Activated naive CD4-positive, alpha-beta T cell treated with anti-CD3 and anti-CD28 coated beads for 36 hours (primary cell): Measurements from ENCODE around the gene LRRIQ1. TPM values are rescaled to one million over a fixed set of nuclear protein-coding genes. Genes with fewer than 3 reads are reported as not detected.

Experiments used
- CTCF ChIA-PET: fragments of 350-600 bp; sonication (Branson Sonifier 250); formaldehyde crosslinking; loops from one replicate; lab custom pipeline; 2021; ENCODE audit warnings: antibody characterized with exemption; lab: Charles Lee
- DNase-seq: peaks from one replicate; pipeline ENCODE4 v3.0.0-alpha.2; 2020
- H3K27ac Mint-ChIP-seq: one replicate; pipeline ENCODE4 v1.8.0; 2021; ENCODE audit warnings: mild to moderate bottlenecking, mixed read lengths
- H3K27me3 Mint-ChIP-seq: one replicate; pipeline ENCODE4 v1.8.0; 2021; ENCODE audit warnings: low read depth, mixed read lengths
- H3K36me3 Mint-ChIP-seq: one replicate; pipeline ENCODE4 v1.8.0; 2021; ENCODE audit warnings: low read depth, mixed read lengths
- H3K4me1 Mint-ChIP-seq: one replicate; pipeline ENCODE4 v1.8.0; 2021; ENCODE audit warnings: low read depth, mixed read lengths
- H3K4me3 Mint-ChIP-seq: one replicate; pipeline ENCODE4 v1.8.0; 2021; ENCODE audit warnings: mild to moderate bottlenecking, moderate library complexity, mixed read lengths
- H3K9me3 Mint-ChIP-seq: one replicate; pipeline ENCODE4 v1.8.0; 2021; ENCODE audit warnings: mixed read lengths
- intact Hi-C: fragments of 100-400 bp; cut with micrococcal nuclease; formaldehyde crosslinking; loops from one replicate; pipeline ENCODE4 v1.15.1; 2023
- total RNA-seq, 2 experiments: library from RNA; stranded (reverse); gene quantifications; one replicate each; pipeline ENCODE4 v1.2.3, GENCODE V29; 2021

Gene LRRIQ1
- total RNA-seq, 2 experiments from 2014 or later, result not detected

DNA sequence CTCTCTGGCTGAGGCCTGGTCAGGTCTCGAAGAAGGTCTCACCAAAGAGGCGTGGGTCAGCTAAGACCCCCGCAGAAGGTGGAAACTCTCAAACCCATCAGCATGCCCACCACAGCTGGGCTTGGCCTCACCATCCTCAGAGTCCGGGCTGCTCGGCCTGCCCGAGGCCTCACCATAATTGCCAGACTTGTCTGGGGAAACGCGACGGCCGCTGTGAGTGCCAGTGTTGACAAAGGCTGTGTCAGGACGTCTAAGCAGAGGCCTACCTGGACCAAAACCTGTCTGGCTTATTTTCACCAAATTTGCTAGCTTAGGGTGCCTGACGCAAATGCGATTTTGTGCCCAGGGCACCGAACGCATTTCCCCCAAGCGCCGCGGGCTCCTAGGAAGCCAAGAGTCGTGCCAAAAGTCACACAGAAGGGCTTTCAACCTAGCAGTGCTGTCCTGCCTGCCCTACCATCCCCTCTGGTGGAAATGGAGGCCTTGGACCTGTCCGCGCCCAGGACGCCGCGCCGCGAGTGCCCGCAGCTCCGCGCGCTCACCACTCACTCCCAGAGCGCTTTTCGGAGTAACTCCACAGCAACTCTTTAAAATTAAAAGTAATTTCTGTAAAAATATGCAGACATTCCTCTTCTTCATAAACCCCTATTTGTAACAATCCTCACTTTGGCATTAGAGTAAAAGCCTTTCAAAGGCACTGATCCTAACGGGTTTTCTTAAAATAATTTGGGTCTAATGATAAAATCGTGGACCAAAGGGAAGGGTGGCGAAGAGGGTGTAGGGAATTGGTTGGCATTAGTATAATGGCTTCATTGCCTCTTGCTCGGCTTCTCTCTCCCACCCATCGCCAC, 242.7 kb downstream of the LRRIQ1 start:
- no peak overlapping the region for H3K4me3 Mint-ChIP-seq
- H3K27me3 Mint-ChIP-seq, result peaks cover 53% of the 10 kb centered on the region
- CTCF ChIA-PET, result no interaction called here
- H3K27ac Mint-ChIP-seq, result no peak overlapping the region
- intact Hi-C loops, result no loop called here
- H3K9me3 Mint-ChIP-seq, result no peaks in the 10 kb centered on the region
- DNase-seq, result no peak
- H3K4me1 Mint-ChIP-seq, result peaks cover 7% of the 10 kb centered on the region
- no peaks in the 10 kb centered on the region for H3K36me3 Mint-ChIP-seq

DNA sequence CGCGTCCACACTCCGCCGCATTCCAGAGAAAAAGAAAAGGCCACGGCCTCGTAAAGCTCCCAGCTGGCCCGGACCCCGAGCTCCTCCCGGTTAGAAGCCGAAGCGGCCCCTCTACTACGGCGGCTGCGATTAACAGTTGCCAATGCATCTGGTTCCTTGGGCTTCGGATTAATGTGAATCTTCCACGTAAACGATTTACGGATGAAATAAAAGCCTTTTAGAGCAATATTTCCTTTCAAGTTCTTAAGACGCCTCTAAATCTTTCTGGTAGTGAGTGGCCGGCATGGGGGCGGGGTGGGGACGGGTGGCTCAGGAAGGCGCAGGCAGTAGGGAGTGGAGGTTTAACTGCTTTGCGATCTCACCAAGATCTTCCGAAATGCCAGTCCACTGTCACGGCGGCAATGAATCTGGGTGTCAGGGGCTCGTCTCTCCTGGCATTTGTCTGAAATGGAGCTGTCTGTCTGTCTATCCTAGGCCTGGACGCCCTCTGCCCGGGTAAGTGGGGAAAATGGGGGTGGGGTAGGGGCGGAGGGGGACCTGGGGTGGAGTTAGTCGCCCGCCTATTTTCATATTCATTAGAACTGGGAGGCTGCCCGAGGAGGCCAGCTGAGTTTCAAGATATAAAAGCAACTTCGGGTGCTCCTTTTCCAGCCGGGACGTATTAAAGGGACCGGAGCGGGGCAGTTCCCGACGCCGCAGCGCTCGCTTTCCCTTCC, 243.5 kb downstream of the LRRIQ1 start:
- Mint-ChIP-seq H3K27ac (no peak overlapping the region), H3K4me3 (no peak overlapping the region), H3K27me3 (peaks cover 48% of the 10 kb centered on the region), H3K36me3 (no peaks in the 10 kb centered on the region), H3K4me1 (peaks cover 7% of the 10 kb centered on the region), H3K9me3 (no peaks in the 10 kb centered on the region)
- DNase-seq, result peak; percentile 3
- intact Hi-C loops, result no loop called here
- CTCF ChIA-PET, result no interaction called here

DNA sequence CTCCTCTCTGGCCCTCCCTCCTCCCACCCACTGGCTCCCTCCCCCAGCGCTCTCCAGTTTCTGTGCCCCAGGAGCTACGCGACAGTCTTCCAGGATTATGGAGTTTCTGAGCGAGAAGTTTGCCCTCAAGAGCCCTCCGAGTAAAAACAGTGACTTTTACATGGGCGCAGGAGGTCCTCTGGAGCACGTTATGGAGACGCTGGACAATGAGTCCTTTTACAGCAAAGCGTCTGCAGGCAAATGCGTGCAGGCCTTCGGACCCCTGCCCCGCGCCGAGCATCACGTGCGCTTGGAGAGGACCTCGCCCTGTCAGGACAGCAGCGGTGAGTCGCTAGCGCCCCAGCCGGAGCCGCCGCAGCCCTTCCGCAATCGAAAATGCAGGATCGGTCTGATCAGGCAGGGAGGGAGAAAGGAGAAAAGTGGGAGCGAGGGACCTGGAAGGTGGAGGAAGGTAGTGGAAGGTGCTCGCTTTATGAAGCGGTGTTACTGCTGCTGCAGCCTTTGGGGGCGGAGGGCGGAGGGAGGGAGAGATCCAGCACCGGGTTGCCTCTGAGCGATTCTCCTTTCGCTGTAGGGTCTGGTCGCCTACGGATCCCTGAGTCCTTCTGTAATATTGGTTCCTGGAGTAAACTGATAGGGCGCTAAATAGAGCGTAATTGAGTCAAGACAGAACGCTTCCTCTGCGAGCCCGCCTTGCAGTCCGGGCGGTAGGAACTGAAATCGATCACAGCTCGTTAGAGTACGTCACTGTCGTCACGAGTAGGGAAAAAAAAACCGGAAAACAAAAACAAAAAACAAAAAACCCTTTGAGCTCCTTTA, 244.2 kb downstream of the LRRIQ1 start, which contains the start of gene ALX1:
Gene ALX1, plus strand, starts transcription at position 56 of the 819 bp plus-strand sequence. Its CDS starts 42 bp downstream, at position 98.
- CTCF ChIA-PET, result no interaction called here
- no peaks in the 10 kb centered on the region for H3K36me3 Mint-ChIP-seq
- intact Hi-C loops, result no loop called here
- peaks cover 46% of the 10 kb centered on the region for H3K27me3 Mint-ChIP-seq
- no peaks in the 10 kb centered on the region for H3K9me3 Mint-ChIP-seq
- H3K27ac Mint-ChIP-seq, result no peak within 1 kb of the TSS
- DNase-seq, result peak; percentile 3
- peaks cover 7% of the 10 kb centered on the region for H3K4me1 Mint-ChIP-seq
- H3K4me3 Mint-ChIP-seq, result peak within 1 kb of the TSS; percentile 27

DNA sequence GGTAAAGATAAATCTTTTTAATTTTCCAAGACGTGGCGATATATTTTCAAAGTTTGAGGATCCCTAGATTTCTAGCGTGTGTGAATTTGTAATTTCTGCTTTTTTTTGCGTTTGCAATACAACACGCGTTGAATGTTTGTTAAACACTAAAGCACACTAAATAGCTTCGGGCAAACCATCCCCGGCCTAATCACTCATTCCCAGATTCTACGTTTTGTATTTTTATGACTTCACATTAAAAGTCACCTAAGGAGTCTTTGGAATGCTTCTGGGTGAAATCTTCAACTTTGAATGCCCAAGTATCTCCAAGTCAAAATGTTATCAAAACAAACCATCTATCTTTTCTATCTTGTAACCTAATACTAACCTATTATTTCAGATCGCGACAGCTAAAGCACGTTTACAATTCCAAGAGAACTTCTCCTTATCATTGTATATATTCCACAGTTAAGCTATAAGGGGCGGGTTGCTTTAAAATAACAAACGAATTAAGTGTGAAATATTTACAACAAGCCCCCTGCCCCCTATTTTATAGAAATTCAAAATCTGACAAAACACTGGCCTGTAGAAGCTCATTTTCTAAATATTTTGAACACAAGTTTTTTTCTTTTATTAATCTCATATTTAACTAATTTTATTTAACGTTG, 245.0 kb downstream of the LRRIQ1 start:
- no peak for DNase-seq
- Mint-ChIP-seq H3K27ac (no peak overlapping the region), H3K9me3 (no peaks in the 10 kb centered on the region), H3K4me1 (peaks cover 7% of the 10 kb centered on the region), H3K36me3 (no peaks in the 10 kb centered on the region), H3K4me3 (no peak overlapping the region), H3K27me3 (peaks cover 42% of the 10 kb centered on the region)
- intact Hi-C loops, result no loop called here
- CTCF ChIA-PET, result no interaction called here

DNA sequence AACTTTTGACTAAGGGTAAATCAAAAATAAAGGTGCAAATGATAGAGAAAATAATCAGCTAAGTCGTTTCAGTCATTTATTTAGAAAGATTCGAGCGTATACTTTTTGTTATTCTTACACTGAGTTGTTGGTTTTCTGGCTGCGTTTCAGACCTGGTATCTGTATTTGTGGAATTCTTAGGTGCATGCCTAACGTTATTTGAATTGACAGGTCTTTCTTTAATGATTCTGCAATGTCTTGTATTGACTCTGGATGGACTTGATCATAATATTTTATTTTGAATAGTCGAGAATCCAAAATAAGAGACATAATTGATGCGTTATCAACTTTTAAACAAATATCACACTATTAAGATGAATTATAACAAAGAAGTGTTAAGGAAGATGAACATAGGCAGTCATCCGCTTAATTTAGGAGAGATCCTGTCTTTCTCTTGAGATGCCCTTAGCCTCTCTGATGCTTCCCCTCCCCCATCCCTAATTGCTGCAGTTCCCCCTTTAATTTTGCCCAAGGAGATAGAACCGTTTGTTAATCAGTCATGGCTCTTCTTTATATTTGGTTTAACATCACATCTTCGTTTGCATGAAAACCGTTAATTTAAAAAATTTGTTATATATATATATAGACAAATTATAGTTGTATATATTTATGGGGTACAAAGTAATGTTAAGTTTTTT, 245.6 kb downstream of the LRRIQ1 start:
- CTCF ChIA-PET, result no interaction called here
- Mint-ChIP-seq H3K4me3 (no peak overlapping the region), H3K27me3 (peaks cover 37% of the 10 kb centered on the region), H3K9me3 (no peaks in the 10 kb centered on the region), H3K4me1 (peaks cover 7% of the 10 kb centered on the region), H3K36me3 (no peaks in the 10 kb centered on the region), H3K27ac (no peak overlapping the region)
- intact Hi-C loops, result no loop called here
- no peak for DNase-seq

DNA sequence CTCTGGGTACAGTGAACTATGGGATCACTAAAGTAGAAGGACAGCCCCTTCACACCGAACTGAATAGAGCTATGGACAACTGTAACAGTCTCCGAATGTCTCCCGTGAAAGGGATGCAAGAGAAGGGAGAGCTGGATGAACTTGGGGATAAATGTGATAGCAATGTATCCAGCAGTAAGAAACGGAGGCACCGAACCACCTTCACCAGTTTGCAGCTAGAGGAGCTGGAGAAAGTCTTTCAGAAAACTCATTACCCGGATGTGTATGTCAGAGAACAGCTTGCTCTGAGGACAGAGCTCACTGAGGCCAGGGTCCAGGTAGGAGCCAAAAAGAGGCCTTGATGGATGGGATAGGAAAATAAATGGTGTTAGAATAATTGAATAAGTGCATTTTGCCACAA, 247.4 kb downstream of the LRRIQ1 start:
- Mint-ChIP-seq H3K4me3 (no peak overlapping the region), H3K4me1 (peaks cover 7% of the 10 kb centered on the region), H3K27me3 (peaks cover 26% of the 10 kb centered on the region), H3K9me3 (no peaks in the 10 kb centered on the region), H3K27ac (no peak overlapping the region), H3K36me3 (no peaks in the 10 kb centered on the region)
- DNase-seq, result no peak
- intact Hi-C loops, result no loop called here
- CTCF ChIA-PET, result no interaction called here

Other genes starting within 250 kb of the LRRIQ1 start
- under 1 TPM in 1 of 2 experiments, not detected in 1; 0.30 TPM for gene SLC6A15, start 123.6 kb upstream of the LRRIQ1 start, total RNA-seq
- not detected for gene TSPAN19, start 74 bp upstream of the LRRIQ1 start, total RNA-seq
- not detected for gene ALX1, start 243.9 kb downstream of the LRRIQ1 start, total RNA-seq